Measurements from ENCODE around the gene CIB1. TPM values are rescaled to one million over a fixed set of nuclear protein-coding genes. Genes with fewer than 3 reads are reported as not detected.
A peak's percentile ranks its signal among the peaks of the same experiment; 100 is the strongest.

CIB1 gene
- total RNA-seq, 1 experiment from 2014 or later, result 113 TPM

DNA sequence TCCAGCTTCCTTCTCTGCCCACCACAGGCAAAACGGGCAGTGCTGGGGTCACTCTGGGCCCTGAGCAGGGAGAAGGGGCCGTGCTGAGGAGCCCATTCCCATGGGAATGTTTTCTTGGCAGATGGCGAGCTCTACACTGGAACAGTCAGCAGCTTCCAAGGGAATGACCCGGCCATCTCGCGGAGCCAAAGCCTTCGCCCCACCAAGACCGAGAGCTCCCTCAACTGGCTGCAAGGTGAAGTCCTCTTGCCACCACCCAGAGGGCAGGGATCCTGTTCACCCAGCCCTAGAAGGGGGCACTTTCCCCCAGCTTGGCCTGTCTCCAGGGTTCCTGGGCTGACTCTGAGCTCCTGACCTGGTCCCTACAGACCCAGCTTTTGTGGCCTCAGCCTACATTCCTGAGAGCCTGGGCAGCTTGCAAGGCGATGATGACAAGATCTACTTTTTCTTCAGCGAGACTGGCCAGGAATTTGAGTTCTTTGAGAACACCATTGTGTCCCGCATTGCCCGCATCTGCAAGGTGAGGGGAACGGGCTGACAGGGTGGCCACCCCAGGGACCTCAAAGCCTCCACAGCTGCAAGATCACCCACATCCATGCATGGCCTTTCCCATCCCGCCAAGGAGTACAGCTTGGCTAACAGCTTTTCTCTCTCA, 12.4 kb downstream of the CIB1 start:
- BruUV-seq (replicated peaks), result no TSS peak
- H2AFZ ChIP-seq, result no peak overlapping the region
- POLR2A ChIA-PET (ENCODE audit: unreplicated experiment), result interaction anchor here (0.6 kb wide), 1 partner anchor 11 kb away, joined by 5 read pairs; no protein-coding TSS in a partner anchor

GRCh38 chr15:90219421-90220141, 14.2 kb downstream of the CIB1 start:
- no peak for TF ChIP-seq EZH2 (IDR thresholded peaks at IDR 0.05; ENCODE audit: low read depth)
- TF ChIP-seq, protein P1, sequence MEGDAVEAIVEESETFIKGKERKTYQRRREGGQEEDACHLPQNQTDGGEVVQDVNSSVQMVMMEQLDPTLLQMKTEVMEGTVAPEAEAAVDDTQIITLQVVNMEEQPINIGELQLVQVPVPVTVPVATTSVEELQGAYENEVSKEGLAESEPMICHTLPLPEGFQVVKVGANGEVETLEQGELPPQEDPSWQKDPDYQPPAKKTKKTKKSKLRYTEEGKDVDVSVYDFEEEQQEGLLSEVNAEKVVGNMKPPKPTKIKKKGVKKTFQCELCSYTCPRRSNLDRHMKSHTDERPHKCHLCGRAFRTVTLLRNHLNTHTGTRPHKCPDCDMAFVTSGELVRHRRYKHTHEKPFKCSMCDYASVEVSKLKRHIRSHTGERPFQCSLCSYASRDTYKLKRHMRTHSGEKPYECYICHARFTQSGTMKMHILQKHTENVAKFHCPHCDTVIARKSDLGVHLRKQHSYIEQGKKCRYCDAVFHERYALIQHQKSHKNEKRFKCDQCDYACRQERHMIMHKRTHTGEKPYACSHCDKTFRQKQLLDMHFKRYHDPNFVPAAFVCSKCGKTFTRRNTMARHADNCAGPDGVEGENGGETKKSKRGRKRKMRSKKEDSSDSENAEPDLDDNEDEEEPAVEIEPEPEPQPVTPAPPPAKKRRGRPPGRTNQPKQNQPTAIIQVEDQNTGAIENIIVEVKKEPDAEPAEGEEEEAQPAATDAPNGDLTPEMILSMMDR (conservative IDR thresholded peaks at IDR 0.05), result peak; percentile 72
- intact Hi-C loops (cut with micrococcal nuclease; ENCODE audit: unreplicated experiment), result no loop called here
- no peaks in the 10 kb centered on the region for H3K9me2 ChIP-seq (ENCODE audit: insufficient read depth)
- H3K27ac ChIP-seq, result no peak overlapping the region
- CTCF ChIA-PET, result interaction anchor here (0.6 kb wide), 1 partner anchor 53 kb away, joined by 3 read pairs; no protein-coding TSS in a partner anchor
- POLR2A ChIA-PET (ENCODE audit: unreplicated experiment), result no interaction called here
- DNase-seq, result peak in 1 of 2 experiments; percentile 29
- BruUV-seq (replicated peaks), result no TSS peak
- H3K9me3 ChIP-seq (ENCODE audit: insufficient read depth, low read depth), result no peaks in the 10 kb centered on the region
- no peak overlapping the region for H3K4me2 ChIP-seq
- no peaks in the 10 kb centered on the region for H3K27me3 ChIP-seq (ENCODE audit: insufficient read depth, low read depth)
- peaks cover 49% of the 10 kb centered on the region for H3K79me2 ChIP-seq (ENCODE audit: low read depth)
- H4K20me1 ChIP-seq (ENCODE audit: insufficient read depth), result no peaks in the 10 kb centered on the region
- H3F3A ChIP-seq (ENCODE audit: insufficient read depth, low read depth), result peaks cover 55% of the 10 kb centered on the region
- H2AFZ ChIP-seq, result no peak overlapping the region
- H3K4me1 ChIP-seq (replicated peaks; ENCODE audit: insufficient read depth), result peaks cover 9% of the 10 kb centered on the region
- H3K4me3 ChIP-seq, result no peak overlapping the region
- H3K36me3 ChIP-seq (ENCODE audit: low read depth), result peaks cover 50% of the 10 kb centered on the region

More for the DNA sequence above, 12.4 kb downstream of the CIB1 start:
- Histone ChIP-seq H3K36me3 (ENCODE audit: low read depth) (peaks cover 43% of the 10 kb centered on the region), H3K9me3 (ENCODE audit: insufficient read depth, low read depth) (no peaks in the 10 kb centered on the region), H3K4me2 (no peak overlapping the region), H3K4me3 (no peak overlapping the region), H4K20me1 (ENCODE audit: insufficient read depth) (no peaks in the 10 kb centered on the region; the same call in 1 of the 2 replicates), H3K79me2 (ENCODE audit: low read depth) (peaks cover 31% of the 10 kb centered on the region), H3K9me2 (ENCODE audit: insufficient read depth) (no peaks in the 10 kb centered on the region), H3F3A (ENCODE audit: insufficient read depth, low read depth) (peaks cover 54% of the 10 kb centered on the region), H3K27ac (no peak overlapping the region), H3K4me1 (replicated peaks; ENCODE audit: insufficient read depth) (no peaks in the 10 kb centered on the region), H3K27me3 (ENCODE audit: insufficient read depth, low read depth) (no peaks in the 10 kb centered on the region)
- intact Hi-C loops (cut with micrococcal nuclease; ENCODE audit: unreplicated experiment), result no loop called here
- CTCF ChIA-PET, result interaction anchor here (0.6 to 1.1 kb wide), 7 partner anchors 21 to 677 kb away, joined by 3 to 6 read pairs (median 4); partner anchors contain the start of gene SEMA4B
- DNase-seq, result peak; percentile 57 to 66
- TF ChIP-seq, protein P1 (conservative IDR thresholded peaks at IDR 0.05), result peak; percentile 62
- TF ChIP-seq EZH2 (IDR thresholded peaks at IDR 0.05; ENCODE audit: low read depth), result no peak

DNA sequence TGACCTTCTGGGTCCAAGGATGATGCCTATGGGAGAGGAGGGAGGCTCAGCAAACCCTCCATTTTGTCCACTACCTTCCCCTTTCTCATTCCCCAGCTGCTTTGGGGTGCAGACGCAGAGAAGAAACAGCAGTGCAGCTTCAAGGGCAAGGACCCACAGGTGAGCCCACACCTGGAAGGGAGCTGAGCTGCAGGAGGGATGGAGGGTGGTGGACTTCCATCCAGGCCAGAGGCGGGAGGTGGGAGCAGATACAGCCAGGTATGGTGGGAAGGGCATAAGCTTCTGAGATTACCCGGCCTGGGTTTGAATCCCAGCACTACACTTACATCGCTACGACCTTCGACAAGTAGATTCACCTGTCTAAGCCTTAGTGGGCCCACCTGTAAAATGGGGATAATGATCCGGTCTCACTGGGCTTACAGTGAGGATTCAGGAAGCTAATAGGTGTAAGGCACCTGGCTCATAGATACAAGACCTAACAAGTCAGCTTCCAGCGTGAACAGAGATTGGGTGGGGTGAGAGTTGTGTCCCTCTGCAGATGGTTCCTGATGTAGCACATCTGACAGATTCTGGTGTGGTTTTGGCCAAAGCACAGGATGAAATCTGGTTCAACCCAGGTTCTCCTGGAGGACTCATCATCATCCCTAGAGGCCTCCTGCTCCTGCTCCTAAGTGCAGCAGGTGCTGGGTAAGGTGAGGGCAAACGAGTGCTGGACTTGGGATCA, 15.9 kb downstream of the CIB1 start:
- Histone ChIP-seq H3K27me3 (ENCODE audit: insufficient read depth, low read depth) (no peaks in the 10 kb centered on the region), H3K4me2 (no peak overlapping the region), H3K9me2 (ENCODE audit: insufficient read depth) (no peaks in the 10 kb centered on the region), H3K79me2 (ENCODE audit: low read depth) (peaks cover 65% of the 10 kb centered on the region), H3K27ac (no peak overlapping the region), H3K36me3 (ENCODE audit: low read depth) (peaks cover 46% of the 10 kb centered on the region), H4K20me1 (ENCODE audit: insufficient read depth) (no peaks in the 10 kb centered on the region), H2AFZ (no peak overlapping the region), H3K4me1 (replicated peaks; ENCODE audit: insufficient read depth) (peaks cover 27% of the 10 kb centered on the region), H3K9me3 (ENCODE audit: insufficient read depth, low read depth) (no peaks in the 10 kb centered on the region), H3F3A (ENCODE audit: insufficient read depth, low read depth) (peaks cover 64% of the 10 kb centered on the region), H3K4me3 (no peak overlapping the region)
- no peak for TF ChIP-seq EZH2 (IDR thresholded peaks at IDR 0.05; ENCODE audit: low read depth)
- TF ChIP-seq, protein P1 (conservative IDR thresholded peaks at IDR 0.05), result no peak
- DNase-seq, result no peak
- POLR2A ChIA-PET (ENCODE audit: unreplicated experiment), result no interaction called here
- CTCF ChIA-PET, result interaction anchor here (0.6 to 1.0 kb wide), 2 partner anchors 61 kb away, joined by 6 to 17 read pairs; no protein-coding TSS in a partner anchor
- intact Hi-C loops (cut with micrococcal nuclease; ENCODE audit: unreplicated experiment), result no loop called here
- no TSS peak for BruUV-seq (replicated peaks)
